T-helper 2 cell treated with Interferon-gamma antibody and Interleukin-4, amounts not matched to agents 100 ng/mL and 5 ng/mL, for 36 hours (primary cell): Measurements from ENCODE around the gene PGBD1. TPM values are rescaled to one million over a fixed set of nuclear protein-coding genes. Genes with fewer than 3 reads are reported as not detected.

ENCODE experiments used
- intact Hi-C: fragments of 100-400 bp; cut with micrococcal nuclease; formaldehyde crosslinking; loops from one replicate; pipeline ENCODE4 v1.15.1; 2023
- total RNA-seq: library from RNA; stranded (reverse); gene quantifications from 2 replicates; pipeline ENCODE4 v1.2.3, GENCODE V29; 2022

Gene PGBD1
- total RNA-seq, 1 donor from 2014 or later, result 2.8 TPM

GRCh38 chr6:28333599-28334018 is 52.2 kb downstream of the PGBD1 start:
- intact Hi-C loops, result no loop called here

GRCh38 chr6:28334286-28335039 is 53.1 kb downstream of the PGBD1 start:
- intact Hi-C loops, result loop anchor here (1.0 to 5.0 kb wide), 3 partner anchors 15 to 252 kb away; partner anchors contain the start of genes ZKSCAN3, ZNF165 and ZSCAN26

- intact Hi-C loops, result loop anchor here (1.0 to 5.0 kb wide), 3 partner anchors 14 to 253 kb away; partner anchors contain the start of genes ZKSCAN3, ZNF165 and ZSCAN26
These were observed 53.7 kb downstream of the PGBD1 start for GRCh38 chr6:28335040-28335563.

- intact Hi-C loops, result loop anchor here (1.0 to 5.0 kb wide), 3 partner anchors 14 to 253 kb away; partner anchors contain the start of genes ZKSCAN3, ZNF165 and ZSCAN26
These were observed 54.4 kb downstream of the PGBD1 start, which contains the start of gene ZSCAN31 for GRCh38 chr6:28335564-28336283. ZSCAN31 (minus strand) TSS chr6:28336148; CDS start chr6:28329683, 6,465 bp downstream.

- intact Hi-C loops, result loop anchor here (5.0 kb wide), 2 partner anchors 69 to 254 kb away; partner anchors contain the start of genes ZNF165 and ZSCAN26
These were observed 55.1 kb downstream of the PGBD1 start for GRCh38 chr6:28336284-28337120.

- intact Hi-C loops, result loop anchor here (5.0 kb wide), 2 partner anchors 70 to 255 kb away; partner anchors contain the start of genes ZNF165 and ZSCAN26
These were observed 55.7 kb downstream of the PGBD1 start for GRCh38 chr6:28337121-28337520.

GRCh38 chr6:28340310-28341095 is 59.1 kb downstream of the PGBD1 start:
- intact Hi-C loops, result no loop called here

GRCh38 chr6:28343898-28344677 is 62.7 kb downstream of the PGBD1 start:
- intact Hi-C loops, result no loop called here

GRCh38 chr6:28345201-28345600 is 63.8 kb downstream of the PGBD1 start:
- intact Hi-C loops, result no loop called here

GRCh38 chr6:28347119-28347518 is 65.7 kb downstream of the PGBD1 start:
- intact Hi-C loops, result no loop called here

GRCh38 chr6:28349344-28349891 is 68.0 kb downstream of the PGBD1 start:
- intact Hi-C loops, result loop anchor here (1.0 to 2.0 kb wide), 3 partner anchors 14 to 82 kb away; partner anchors contain the start of genes ZSCAN12 and ZSCAN26

GRCh38 chr6:28349892-28350737 is 68.7 kb downstream of the PGBD1 start, which contains the start of gene ZKSCAN3:
ZKSCAN3 (plus strand) TSS chr6:28349947; CDS start chr6:28359587, 9,640 bp downstream.
- intact Hi-C loops, result loop anchor here (1.0 to 2.0 kb wide), 3 partner anchors 15 to 83 kb away; partner anchors contain the start of genes ZSCAN12 and ZSCAN26

GRCh38 chr6:28351087-28351486 is 69.7 kb downstream of the PGBD1 start:
- intact Hi-C loops, result no loop called here

GRCh38 chr6:28351493-28351925 is 70.1 kb downstream of the PGBD1 start:
- intact Hi-C loops, result no loop called here
